IPS-20b (cell line): ENCODE results near the gene OR9A4.

Experiments used
- H3K27ac ChIP-seq: one replicate; pipeline ENCODE4 v1.5.1; 2013; ENCODE audit warnings: low read length
- H3K27me3 ChIP-seq: 2 replicates; pipeline ENCODE4 v1.6.1; 2013; ENCODE audit warnings: mild to moderate bottlenecking, low read length, inconsistent platforms; ENCODE audit not compliant: insufficient read depth
- H3K36me3 ChIP-seq: 2 replicates; pipeline ENCODE4 v1.6.1; 2013; ENCODE audit warnings: low read depth, mild to moderate bottlenecking, inconsistent platforms, low read length, moderate library complexity; ENCODE audit not compliant: insufficient read depth
- H3K4me1 ChIP-seq: 2 replicates; pipeline ENCODE4 v1.6.1; 2013; ENCODE audit warnings: mild to moderate bottlenecking, control low read depth, inconsistent platforms, low read length, moderate library complexity; ENCODE audit not compliant: insufficient read depth
- H3K4me3 ChIP-seq: 2 replicates; pipeline ENCODE4 v1.5.1; 2013; ENCODE audit warnings: mild to moderate bottlenecking, low read length, inconsistent platforms
- H3K9ac ChIP-seq: 2 replicates; pipeline ENCODE4 v1.6.1; 2013; ENCODE audit warnings: low read depth, mild to moderate bottlenecking, inconsistent platforms, low read length, moderate library complexity
- H3K9me3 ChIP-seq: 2 replicates; pipeline ENCODE4 v1.6.1; 2013; ENCODE audit warnings: mild to moderate bottlenecking, low read depth, low read length, inconsistent platforms; ENCODE audit not compliant: insufficient read depth

The OR9A4 gene

DNA sequence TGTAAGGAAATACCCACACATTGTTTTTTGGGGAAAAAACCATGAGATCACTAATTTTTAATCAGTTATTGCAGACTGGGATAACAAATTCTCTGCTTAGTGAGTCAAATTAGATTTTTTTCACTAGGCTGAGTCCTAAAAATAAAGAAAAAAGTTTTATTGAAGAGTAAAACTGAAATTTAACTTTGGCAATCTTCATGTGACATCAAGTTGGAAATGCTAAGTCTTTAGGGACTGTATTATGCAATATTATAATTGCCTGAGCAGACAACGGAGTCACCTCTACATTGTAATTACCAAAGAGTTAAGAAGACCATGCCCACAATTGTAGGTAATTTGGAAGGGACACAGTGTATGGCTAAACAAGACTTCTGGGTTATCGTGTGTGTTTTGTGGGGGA is 32.8 kb downstream of the OR9A4 start:
- H3K36me3 ChIP-seq, result no peaks in the 10 kb centered on the region
- no peaks in the 10 kb centered on the region for H3K9me3 ChIP-seq
- no peaks in the 10 kb centered on the region for H3K27me3 ChIP-seq
- H3K4me1 ChIP-seq, result no peaks in the 10 kb centered on the region
- H3K27ac ChIP-seq, result no peak overlapping the region
- H3K9ac ChIP-seq, result no peak overlapping the region
- H3K4me3 ChIP-seq, result no peak overlapping the region

- Histone ChIP-seq H3K9me3 (no peaks in the 10 kb centered on the region), H3K36me3 (no peaks in the 10 kb centered on the region), H3K27me3 (no peaks in the 10 kb centered on the region), H3K4me1 (peaks cover 3% of the 10 kb centered on the region; the same call in 1 of the 2 replicates), H3K9ac (no peak overlapping the region), H3K4me3 (no peak overlapping the region), H3K27ac (no peak overlapping the region)
Observed at GRCh38 chr7:141949451-141949850, 33.3 kb downstream of the OR9A4 start.

DNA sequence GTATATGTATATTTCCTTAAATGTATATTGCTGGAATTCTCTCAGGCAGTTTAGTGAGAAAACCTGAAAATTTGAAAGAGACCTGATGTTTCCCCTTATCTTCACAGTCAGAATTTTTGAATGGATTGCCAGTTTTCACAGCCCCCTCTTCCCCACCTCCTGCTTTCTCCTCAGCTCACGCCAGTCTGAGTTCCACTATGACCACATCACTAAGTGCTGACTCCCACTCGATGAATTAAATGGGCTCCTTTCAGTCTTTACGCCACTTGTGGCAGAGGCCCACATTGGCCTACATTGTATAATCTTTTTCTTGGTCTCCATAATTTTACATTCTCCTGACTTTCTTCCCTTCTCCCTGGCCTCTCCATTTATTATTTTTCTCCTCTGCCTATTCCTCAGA is 33.7 kb downstream of the OR9A4 start:
- Histone ChIP-seq H3K9me3 (no peaks in the 10 kb centered on the region), H3K27me3 (no peaks in the 10 kb centered on the region), H3K27ac (no peak overlapping the region), H3K36me3 (no peaks in the 10 kb centered on the region), H3K9ac (no peak overlapping the region), H3K4me1 (peaks cover 6% of the 10 kb centered on the region; the same call in 1 of the 2 replicates), H3K4me3 (no peak overlapping the region)

DNA sequence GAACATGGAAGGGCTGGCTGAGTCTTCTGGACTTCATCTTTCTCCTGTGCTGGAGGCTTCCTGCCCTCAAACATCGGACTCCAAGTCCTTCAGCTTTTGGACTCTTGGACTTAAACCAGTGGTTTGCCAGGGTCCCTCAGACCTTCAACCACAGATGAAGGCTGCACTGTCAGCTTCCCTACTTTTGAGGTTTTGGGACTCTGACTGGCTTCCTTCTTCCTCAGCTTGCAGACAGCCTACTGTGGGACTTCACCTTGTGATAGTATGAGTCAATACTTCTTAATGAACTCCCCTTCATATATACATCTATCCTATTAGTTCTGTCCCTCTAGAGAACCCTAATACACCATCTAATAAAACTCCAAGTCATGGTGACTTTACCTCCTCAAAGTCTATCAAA is 34.6 kb downstream of the OR9A4 start:
- Histone ChIP-seq H3K4me3 (no peak overlapping the region), H3K9ac (no peak overlapping the region), H3K9me3 (no peaks in the 10 kb centered on the region), H3K36me3 (no peaks in the 10 kb centered on the region), H3K27me3 (no peaks in the 10 kb centered on the region), H3K27ac (no peak overlapping the region), H3K4me1 (peaks cover 6% of the 10 kb centered on the region; the same call in 1 of the 2 replicates)

DNA sequence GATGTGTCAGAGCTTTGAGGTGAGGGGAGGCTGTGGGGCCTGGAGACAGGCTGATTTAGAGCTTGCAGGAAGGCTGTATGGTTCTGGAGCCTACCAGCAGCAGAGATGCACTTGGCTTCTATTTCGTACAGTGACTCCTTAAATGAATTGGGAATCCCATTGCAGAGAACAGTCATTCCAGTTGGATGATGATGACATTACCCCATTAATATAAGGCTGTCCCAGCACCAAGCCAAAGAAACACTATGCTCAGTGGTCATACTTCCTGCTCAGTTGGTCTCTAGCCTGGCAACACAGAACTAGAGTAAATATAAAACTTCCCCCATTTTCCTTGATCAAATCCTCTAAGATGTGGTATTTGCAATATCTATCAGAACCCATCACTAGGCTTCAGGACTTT is 36.3 kb downstream of the OR9A4 start:
- Histone ChIP-seq H3K9ac (no peak overlapping the region), H3K27me3 (no peaks in the 10 kb centered on the region), H3K36me3 (no peaks in the 10 kb centered on the region), H3K27ac (no peak overlapping the region), H3K4me3 (no peak overlapping the region), H3K4me1 (peaks cover 6% of the 10 kb centered on the region; the same call in 1 of the 2 replicates), H3K9me3 (no peaks in the 10 kb centered on the region)

DNA sequence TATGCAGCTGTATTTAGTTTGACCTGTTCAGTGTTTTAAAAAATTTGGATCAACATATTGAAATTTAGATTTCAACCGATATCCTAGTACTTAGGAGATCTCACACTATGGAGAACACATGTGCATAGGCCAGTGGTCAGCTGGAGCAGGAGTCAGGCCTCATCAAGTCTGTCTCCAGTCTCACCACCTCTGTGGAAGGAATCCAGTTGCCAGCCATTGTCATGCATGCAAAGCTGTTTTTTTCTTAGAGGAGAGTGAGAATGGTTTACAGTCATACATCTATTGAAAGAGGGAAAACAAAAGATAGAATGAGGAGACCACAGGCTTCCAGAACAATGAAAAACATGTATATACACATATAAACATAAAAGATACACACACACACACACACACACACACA is 38.1 kb downstream of the OR9A4 start:
- no peak overlapping the region for H3K9ac ChIP-seq
- no peaks in the 10 kb centered on the region for H3K36me3 ChIP-seq
- no peak overlapping the region for H3K4me3 ChIP-seq
- H3K27me3 ChIP-seq, result no peaks in the 10 kb centered on the region
- H3K4me1 ChIP-seq, result peaks cover 6% of the 10 kb centered on the region; the same call in 1 of the 2 replicates
- no peak overlapping the region for H3K27ac ChIP-seq
- H3K9me3 ChIP-seq, result no peaks in the 10 kb centered on the region

- Histone ChIP-seq H3K4me1 (peaks cover 6% of the 10 kb centered on the region; the same call in 1 of the 2 replicates), H3K27ac (no peak overlapping the region), H3K9me3 (no peaks in the 10 kb centered on the region), H3K9ac (no peak overlapping the region), H3K4me3 (no peak overlapping the region), H3K36me3 (no peaks in the 10 kb centered on the region), H3K27me3 (no peaks in the 10 kb centered on the region)
Observed at GRCh38 chr7:141956084-141956483, 39.9 kb downstream of the OR9A4 start.

DNA sequence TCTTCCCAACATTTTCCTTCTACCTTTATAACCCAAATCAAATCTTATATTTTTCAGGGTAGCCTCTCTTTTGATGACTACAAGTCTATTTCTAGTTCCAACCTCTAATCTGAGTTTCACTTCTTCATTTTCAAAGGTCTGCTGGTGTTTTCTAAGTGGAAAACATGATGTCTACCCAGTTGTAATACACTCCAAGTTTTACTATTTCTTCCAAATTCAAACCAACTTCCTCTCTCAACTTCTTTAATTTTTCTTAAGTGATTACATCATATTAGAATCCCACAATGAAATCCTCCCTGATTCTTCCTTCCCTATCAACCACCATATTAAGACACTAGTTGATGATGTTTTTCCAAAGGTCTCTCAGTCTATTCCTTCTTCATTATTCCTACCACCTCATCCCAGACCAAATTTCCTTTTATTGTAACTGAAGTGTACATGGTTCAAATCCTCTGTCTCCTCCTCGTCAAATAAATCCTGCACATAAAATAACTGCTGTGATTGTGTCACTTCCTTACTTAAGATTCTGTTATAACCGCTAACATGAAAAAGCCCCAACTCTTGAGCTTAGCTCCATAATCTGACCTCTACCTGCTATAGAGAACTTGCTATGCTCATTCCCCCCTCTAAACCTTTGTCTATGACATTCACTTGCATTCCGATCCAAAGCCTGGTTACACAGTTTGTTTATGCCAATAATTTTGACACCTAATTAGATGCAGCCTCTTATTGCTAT is 44.7 kb downstream of the OR9A4 start:
- Histone ChIP-seq H3K9ac (no peak overlapping the region), H3K27me3 (no peaks in the 10 kb centered on the region), H3K4me3 (no peak overlapping the region), H3K36me3 (no peaks in the 10 kb centered on the region), H3K4me1 (no peaks in the 10 kb centered on the region), H3K27ac (no peak overlapping the region), H3K9me3 (no peaks in the 10 kb centered on the region)
